ENCODE results near the gene SAMD1.
"Not testable (repeated sequence)": the region's sequence is repeated elsewhere in the genome, so short reads cannot be mapped to it uniquely, and the experiment has no call there.

The SAMD1 gene

DNA sequence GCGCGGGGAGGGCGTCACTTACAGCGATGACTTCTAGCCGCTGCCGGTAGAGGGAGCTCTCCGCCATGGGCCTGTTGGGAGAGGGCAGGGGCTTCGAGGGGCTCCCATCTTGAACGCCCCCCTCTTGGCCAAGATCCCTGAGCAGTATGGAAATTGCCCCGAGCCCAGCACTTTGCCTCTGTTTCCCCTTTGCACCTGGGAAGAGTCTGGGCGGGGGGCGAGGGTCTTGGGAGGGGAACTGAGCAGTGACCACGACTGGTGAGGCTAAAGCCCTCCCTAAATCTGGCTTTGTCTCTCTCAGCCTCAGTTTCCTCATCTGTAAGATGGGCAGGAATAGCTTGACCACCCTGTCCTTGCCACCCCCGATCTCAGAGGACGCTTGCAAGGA lies 31.5 kb downstream of the SAMD1 start:
- DNase-seq = no peak

DNA sequence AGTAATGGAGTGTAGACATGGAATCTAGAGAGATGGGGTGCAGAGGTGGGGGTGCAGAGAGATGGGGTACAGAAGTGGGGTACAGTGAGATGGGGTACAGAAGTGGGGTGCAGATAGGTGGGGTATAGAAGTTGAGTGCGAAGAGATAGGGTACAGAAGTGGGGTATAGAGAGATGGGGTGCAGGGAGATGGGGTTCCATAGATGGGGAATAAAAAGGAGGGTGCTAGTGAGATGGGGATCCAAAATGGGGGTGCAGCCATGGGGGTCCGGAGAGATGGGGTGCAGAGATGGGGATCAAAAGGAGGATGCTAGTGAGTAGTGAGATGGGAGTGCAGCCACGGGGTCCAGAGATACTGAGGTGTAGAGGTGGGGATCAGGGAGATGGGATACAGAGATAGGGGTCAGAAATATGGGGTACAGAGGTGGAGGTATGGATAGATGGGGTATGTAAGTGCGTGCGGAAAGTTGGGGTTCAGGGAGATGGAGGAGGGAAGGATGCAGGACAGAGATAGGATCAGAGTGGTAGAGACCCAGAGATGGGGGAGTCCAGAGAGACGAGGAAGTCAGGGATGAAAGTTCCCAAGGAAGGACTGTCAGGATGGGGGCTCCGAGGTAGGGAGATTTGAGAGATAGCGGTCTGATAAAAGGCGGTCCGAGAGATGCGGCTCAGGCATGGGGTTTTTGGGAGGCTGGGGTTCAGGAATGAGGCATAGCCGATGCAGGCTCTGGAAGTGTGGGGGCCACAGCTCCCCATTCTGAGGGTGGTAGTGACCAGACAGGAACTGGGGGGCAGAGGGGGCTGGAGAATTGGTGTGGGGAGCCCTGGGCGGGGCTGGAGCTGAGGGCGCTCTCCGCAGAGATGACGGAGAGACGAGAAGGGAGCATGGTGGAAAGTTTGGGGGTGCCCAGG lies 32.1 kb downstream of the SAMD1 start:
- DNase-seq = no peak

DNA sequence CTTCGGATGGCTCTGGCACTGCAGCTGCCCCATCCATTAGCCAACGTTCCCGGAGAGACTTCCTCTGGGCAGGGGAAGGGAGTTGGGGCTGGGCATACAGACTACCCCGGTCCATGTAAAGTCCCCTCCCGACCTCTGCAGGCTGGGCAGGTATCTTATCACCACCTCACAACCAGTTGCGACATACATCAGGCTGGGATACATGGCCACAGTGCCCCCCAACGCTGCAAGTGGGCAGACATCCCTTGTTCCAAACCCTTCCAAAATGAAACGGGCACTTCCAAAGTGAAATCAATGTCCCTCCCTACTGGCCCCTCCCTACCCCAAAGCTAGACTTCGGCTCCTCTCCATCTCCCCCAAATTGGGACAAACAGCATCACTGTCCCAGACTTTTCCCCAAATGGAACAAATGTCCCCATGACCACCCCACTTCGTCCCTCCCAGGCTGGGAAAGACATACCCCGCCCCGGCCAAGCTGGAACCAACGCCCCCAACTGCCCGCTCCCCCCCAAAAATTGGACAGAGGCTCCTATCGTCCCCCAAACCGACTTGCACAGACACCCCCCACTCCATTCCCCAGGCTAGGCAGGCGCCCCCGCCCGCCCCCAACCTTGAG lies 33.7 kb downstream of the SAMD1 start:
- no peak for DNase-seq

DNA sequence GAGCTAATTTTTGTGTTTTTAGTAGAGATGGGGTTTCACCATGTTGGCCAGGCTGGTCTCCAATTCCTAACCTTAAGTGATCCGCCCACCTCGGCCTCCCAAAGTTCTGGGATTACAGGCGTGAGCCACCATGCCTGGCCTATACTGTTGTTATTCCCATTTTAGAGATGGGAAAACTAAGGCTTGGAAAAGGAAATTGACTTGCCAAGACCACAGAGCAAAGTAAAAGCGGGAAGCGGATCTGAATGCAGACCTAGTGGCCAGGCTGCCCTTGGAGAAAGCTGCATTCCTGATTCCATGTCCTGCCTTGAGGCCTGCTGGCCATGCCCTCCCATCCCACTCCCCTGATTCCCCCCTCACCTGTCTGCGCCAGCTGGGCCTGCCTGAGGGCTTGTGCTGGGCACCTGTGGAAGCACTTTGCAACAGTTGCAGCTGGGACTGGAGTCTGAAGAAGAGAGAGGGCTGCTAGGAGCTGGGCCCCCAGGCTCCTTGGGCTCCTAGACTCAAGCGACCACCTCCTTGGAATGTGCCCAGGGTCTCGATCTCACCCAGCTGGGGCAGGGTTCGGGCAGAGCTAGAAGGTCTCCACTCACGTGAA lies 34.4 kb downstream of the SAMD1 start:
- DNase-seq = no peak

DNA sequence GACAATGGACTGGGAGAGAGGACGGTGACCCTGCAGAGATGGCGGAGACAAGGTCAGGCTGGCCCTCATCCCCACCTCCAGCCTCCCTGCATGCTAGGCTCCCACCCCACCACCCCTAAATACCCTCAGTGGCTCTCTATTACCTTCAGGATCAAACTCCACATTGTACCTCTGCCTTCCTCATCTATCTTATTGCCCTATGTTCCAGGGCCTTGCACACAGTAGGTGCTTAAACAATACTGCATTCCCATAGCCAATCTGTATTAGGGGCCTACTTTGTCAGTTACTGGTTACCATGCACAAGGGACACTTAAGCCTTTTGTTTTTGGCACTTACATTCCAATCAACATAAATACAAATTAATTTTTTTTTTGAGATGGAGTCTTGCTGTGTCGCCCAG lies 35.2 kb downstream of the SAMD1 start:
- DNase-seq = no peak

DNA sequence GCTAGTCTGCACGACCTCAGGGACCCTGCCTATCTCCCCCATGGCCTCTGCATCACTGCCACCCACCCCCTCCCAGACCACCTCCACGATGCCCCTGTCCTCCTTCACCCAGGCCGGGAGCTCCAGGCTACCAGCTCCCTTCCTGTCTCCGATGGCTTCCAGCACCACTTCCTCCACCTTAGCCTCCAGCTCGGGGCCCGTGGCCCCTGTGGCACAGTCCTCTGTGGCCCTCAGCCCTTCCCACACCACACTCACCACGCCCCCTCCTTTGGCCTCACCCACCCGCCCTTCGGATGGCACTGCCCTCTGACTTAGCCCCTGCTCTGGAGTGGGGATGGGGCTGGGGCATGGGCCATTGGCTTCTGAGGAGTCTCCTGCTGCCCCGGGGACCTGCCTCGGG lies 35.8 kb downstream of the SAMD1 start:
- DNase-seq = no peak

DNA sequence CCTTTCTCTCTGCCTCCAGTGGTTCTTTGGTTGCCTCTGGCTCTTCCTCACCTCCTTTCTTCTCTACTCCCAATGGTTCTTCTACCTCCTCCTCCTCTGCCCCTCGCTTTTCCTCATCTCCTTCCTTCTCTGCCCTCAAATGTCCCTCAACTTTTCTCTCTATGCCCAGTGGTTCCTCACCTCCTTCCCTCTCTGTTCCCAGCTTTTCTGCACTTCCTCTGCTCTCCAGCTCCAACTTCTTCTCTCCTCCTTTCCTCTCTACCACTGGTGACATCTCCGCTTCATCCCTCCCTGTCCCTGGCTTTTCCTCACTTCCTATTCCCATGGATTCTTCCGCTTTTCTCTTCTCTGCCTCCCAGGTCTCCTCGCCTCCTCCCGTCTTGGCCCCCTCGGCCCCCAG lies 36.5 kb downstream of the SAMD1 start:
- DNase-seq = no peak

DNA sequence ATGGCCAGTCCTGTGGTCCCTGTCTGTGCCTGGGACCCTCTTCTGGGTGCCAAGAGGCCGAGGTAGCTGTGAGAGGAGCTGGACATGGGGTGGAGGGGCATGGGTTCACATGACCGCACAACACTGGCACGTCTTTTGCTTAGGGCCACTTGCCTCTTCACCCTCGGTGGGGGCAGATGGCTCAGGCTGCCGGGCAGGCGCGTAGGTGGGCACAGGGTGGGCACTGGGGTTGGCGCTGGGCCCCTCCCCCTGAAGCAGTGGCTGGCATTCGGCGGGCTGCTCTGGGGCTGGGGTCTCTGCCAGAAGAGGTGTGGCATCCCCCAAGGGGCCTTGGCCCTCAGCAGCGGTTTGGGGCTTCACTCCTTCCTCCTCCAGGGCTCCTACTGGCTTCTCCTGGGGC lies 37.1 kb downstream of the SAMD1 start:
- DNase-seq = no peak

DNA sequence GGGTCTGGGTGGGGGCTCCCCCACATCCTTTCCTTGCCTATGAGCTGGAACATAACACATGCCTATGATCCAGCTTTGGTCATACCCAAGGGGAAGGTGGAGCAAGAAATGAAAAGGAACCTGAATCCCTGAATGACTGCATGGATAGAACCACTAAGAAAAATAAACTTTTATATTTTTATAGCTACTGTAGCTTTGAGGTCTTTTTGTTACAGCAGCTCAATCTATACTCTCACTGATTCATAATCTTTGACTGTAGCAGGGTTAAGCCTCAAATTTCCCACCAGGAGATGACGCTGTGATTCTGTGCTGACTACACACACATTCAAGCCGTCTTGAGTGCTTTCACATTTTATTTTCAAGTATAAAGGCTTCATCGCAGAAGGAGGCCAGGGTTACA lies 37.5 kb downstream of the SAMD1 start:
- DNase-seq = no peak

DNA sequence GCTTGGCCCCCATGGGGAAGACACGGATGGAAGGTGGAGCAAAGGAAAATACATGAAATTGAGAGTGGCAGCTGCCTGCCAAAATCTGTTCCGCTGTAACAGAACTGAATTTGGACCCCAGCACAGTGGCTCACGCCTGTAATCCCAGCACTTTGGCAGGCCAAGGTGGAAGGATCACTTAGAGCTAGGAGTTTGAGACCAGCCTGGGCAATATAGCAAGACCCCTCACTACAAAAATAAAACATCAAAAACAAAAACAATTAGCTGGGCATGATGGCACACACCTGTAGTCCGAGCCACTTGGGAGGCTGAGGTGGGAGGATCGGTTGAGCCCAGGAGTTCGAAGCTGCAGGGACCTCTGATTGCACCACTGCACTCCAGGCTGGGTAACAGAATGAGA lies 38.1 kb downstream of the SAMD1 start:
- DNase-seq = no peak

DNA sequence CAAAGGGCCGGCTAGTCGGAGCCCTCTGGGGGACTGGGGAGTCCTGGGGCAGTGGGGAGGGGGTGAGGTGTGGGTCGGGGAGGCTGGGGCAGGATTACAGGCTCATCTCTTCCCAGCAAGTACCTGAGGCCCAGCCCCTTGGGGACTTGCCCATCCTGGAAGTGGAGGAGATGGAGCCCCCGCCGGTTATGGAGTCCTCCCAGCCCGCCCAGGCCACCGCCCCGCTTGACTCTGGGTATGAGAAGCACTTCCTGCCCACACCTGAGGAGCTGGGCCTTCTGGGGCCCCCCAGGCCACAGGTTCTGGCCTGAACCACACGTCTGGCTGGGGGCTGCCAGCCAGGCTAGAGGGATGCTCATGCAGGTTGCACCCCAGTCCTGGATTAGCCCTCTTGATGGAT lies 38.6 kb downstream of the SAMD1 start:
- DNase-seq = no peak

DNA sequence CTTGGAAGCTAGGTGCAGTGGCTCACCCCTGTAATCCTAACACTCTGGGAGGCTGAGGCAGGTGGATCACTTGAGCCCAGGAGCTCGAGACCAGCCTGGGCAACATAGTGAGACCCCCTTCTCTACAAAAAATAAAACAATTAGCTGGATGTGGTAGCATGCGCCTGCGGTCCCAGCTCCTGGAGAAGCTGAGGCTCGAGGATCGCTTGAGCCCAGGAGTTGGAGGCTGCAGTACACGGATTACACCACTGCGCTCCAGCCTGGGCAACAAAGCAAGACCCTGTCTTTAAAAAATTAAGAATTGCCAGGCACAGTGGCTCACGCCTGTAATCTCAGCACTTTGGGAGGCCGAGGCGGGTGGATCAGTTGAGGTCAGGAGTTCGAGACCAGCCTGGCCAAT lies 39.6 kb downstream of the SAMD1 start:
- not testable (repeated sequence) for DNase-seq

DNA sequence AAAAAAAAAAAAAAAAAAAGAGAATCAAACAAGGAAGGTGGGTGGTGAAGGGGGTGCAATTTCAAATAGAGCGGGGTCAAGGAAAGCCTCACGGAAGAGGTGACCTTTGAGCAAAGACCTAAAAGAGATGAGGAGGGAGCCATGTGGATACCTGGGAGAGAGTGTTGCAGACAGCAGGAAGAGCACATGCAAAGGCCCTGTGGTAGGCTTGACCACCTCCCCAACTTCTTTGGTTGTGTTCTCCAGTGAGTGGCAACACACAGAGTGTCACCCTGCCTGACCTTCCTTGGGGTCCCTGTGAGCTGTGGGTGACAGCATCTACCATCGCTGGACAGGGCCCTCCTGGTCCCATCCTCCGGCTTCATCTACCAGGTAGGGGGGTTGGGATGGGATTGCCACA lies 40.0 kb downstream of the SAMD1 start:
- DNase-seq = no peak

DNA sequence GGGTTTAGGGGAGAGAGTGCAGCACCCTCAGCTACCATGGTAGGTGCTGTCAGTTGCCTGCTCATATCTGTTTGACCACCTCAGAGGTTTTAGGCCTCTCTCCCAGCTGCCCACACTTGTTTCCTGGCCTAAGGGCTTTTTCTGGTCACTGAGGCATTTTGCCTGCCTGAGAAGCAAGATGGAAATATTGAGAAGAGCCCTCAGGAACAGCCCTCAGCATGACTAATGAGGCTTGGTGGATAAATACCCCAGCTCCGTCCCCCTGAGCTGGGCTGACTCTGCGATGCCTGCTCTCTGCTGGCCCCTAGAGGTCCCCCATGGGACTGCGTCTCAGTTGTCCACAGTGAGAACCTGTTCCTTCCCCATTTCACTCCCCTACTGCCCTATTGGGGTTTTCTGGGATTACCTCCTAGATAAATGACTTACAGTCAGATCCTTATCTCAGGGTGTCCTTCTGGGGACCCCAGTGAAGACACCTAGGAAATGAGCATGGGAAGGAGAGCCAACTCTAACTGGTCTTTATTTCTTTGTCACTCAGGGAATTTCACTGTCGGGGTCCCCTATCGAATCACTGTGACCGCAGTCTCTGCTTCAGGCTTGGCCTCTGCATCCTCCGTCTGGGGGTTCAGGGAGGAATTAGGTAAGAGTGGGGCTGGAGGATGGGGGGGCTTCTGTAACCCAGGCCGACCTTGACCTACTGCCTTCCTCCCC lies 42.0 kb downstream of the SAMD1 start:
- no peak for DNase-seq

DNA sequence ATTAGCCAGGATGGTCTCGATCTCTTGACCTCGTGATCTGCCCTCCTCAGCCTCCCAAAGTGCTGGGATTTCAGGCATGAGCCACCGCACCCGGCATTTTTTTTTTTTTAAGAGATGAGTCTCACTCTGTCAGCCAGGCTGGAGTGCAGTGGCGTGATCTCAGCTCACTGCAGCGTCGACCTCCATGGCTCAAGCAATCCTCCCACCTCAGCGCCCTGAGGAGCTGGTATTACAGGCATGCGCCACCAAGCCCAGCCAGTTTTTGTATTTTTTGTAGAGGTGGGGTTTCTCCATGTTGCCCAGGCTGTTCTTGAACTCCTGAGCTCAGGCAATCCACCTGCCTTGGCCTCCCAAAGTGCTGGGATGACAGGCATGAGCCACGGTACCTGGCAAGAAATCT lies 42.7 kb downstream of the SAMD1 start:
- not testable (repeated sequence) for DNase-seq

DNA sequence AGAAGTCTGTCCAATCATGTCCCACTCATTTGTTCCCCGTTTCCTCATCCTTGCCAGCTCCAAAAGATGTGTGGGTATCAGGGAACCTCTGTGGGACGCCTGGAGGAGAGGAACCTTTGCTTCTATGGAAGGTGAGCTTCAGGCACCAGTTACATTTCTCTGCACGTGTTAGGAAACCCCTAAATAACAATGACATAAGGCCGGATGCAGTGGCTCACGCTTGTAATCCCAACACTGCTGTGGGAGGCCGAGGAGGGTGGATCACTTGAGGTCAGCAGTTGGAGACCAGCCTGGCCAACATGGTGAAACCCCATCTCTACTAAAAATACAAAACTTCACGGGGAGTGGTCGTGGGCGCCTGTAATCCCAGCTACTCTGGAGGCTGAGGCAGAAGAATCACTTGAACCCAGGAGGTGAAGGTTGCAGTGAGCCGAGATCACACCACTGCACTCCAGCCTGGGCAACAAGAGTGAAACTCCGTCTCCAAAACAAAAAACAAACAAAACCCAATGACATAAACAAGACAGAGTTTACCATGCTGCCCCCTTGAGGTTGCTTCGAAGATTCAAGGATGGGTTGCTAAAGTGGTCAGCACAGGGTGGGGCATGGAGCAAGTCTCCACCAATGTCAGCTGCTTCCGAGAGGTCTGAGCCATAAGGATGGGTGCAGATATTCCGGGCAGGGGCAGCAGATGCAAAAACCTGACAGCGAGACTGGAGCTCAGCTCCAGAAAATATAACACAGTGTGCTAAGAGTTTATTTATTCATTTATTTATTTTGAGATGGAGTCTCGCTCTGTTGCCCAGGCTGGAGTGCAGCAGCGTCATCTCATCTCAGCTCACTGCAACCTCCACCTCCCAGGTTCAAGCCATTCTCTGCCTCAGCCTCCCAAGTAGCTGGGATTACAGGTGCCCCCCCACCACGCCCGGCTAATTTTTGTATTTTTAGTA lies 47.6 kb downstream of the SAMD1 start:
- not testable (repeated sequence) for DNase-seq

DNA sequence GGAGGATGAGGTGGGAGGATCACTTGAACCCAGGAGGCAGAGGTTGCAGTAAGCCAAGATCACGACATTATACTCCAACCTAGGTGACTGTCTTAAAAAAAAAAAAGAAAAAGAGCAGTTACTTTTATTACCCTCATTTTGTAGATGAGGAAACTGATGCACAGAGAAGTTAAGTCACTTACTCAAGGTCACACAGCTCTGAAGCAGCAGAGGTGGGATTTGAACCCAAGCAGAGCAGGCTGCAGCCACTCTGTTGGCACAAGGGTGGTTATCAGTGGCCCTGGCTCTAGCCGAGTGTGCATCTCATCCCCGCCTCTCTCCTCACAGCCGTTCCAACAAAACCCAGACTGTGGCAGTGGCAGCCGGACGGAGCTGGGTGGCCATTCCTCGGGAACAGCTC lies 51.4 kb downstream of the SAMD1 start:
- no peak for DNase-seq

Data from NCI-H1048 (cell line).